HG03442 (cell line): ENCODE data around the gene NFATC2IP.

Source experiments
- ATAC-seq: cut with Tn5 transposase; IDR thresholded peaks from one replicate; pipeline ENCODE4 v1.9.1; 2021; ENCODE audit warnings: mild to moderate bottlenecking, moderate library complexity; ENCODE audit not compliant: unreplicated experiment

The NFATC2IP gene

GRCh38 chr16:28950648-28951409, at the start of gene NFATC2IP:
Gene NFATC2IP (plus strand): TSS chr16:28950937. CDS start chr16:28951012, 75 bp downstream.
- peak; percentile 90 for ATAC-seq

GRCh38 chr16:28901862-28902261, 48.9 kb upstream of the NFATC2IP start:
- no peak for ATAC-seq

DNA sequence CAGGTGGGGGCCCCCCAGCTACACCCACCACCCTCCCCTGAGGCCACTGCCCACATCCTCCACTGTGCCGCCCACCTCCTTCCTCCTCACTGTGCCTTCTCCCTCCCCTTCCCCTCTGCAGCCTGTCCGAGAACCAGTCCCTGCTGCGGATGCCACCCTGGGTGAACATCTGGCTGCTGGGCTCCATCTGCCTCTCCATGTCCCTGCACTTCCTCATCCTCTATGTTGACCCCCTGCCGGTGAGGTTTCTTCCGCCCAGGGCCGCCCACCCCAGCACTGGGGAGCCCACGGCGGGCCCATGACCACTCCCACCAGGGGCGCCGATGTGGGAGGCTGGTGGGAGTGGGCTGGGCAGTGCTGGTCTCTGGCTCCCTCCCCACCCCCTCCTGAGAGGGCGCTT, 47.8 kb upstream of the NFATC2IP start:
- no peak for ATAC-seq

DNA sequence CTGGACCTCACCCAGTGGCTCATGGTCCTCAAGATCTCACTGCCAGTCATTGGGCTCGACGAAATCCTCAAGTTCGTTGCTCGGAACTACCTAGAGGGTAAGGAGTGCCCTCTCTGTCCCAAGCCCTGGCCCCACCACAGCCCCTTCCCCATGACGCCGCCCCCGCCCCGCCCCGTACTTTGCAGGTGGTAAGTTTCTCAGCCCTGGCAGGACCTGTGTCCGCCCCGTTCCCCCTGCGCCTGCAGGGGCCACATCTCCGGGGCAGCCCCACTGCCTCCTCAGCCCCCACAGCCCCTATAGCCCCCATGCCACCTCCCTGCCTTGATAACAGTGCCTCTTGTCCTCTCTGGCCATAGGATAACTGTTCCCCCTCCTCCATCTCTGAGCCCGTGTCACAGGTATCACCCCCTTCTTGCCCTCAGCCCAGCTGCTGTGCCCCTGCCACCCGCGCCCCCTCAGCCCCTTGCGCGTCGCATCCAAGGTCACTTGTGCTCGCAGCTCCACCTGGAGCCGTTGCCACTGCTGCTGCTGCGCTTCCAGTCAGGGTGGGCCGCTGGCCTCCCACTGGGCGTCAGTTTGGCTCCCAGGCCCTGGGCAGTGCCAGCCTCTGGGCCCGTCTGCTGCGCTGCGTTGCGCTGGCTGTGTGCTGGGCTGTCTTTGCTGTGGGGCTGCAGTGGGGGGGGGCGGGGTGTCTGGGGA, 47.2 kb upstream of the NFATC2IP start:
- no peak for ATAC-seq

- no peak for ATAC-seq
Observed at GRCh38 chr16:28904363-28904762, 46.4 kb upstream of the NFATC2IP start.

GRCh38 chr16:28904828-28905227, 45.9 kb upstream of the NFATC2IP start:
- ATAC-seq: no peak

- no peak for ATAC-seq
Observed at GRCh38 chr16:28905229-28905754, 45.4 kb upstream of the NFATC2IP start.

DNA sequence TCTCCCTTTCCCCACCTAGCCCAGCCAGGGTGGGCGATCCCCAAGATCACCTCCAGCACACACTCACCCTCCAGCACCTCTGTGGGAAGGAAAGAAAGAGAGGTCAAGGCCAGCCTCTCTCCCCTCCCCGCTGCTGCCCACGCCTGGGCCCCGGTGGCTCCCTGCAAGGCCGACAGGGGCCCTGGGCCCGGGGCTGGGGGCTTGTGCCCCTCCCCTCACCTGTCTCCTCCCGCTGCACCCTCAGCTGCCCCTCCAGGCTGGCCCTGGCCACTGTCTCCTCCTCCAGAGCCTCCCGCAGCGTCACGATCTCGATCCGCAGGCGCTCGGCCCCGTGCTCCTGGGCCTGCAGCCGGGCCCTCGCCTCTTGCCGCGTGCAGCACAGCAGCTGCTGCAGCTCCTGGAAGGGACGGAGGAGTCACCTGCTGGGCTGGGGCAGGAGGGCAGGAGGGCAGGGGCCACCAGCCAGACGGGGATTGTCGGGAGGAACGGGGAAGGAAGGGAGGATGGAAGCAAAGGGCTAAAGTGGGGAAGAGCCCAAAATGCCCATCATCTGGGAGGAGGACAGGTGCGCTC, 44.9 kb upstream of the NFATC2IP start:
- ATAC-seq: no peak

- no peak for ATAC-seq
Observed at GRCh38 chr16:28910086-28911031, 40.4 kb upstream of the NFATC2IP start.

- ATAC-seq: no peak
Observed at GRCh38 chr16:28912558-28912957, 38.2 kb upstream of the NFATC2IP start.

DNA sequence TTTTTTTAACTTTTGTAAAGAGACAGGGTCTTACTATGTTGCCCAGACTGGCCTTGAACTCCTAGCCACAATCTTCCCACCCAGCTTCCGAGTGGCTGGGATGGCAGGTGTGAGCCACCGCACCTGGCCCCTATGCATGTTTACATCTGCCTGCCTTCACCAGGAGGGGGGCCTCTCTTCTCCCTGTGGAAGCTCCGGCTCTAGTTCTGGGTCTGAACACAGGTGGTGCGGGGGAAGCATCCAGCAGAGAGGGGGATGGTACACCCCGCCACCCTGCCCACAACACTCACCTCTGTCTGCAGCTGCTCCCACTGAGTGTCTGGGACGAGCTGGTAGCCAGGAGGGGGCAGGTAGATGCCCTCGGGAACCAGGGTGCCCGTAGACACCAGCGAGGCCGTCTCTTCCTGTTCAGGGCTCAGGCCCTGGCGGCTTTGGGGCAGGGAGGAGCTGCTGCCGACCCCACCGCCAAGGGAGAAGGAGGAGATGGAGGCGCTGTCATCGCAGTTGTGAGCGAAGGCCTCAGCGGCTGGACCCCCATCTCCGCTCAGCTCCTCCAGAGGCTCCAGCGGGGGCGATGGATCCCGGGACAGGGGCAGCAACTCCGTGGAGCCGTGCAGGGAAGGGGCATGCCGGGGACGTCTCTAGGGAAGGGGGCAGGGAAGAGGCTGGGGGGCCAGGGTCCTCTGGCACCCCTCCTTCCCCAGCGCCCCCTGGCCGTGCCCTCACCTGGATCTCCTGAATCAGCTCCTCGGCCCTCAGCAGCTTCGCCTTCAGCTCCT, 36.6 kb upstream of the NFATC2IP start:
- ATAC-seq: no peak

GRCh38 chr16:28915181-28915580, 35.6 kb upstream of the NFATC2IP start:
- no peak for ATAC-seq

GRCh38 chr16:28917095-28917494, 33.6 kb upstream of the NFATC2IP start:
- ATAC-seq: no peak

GRCh38 chr16:28918698-28919097, 32.0 kb upstream of the NFATC2IP start:
- no peak for ATAC-seq

- no peak for ATAC-seq
Observed at GRCh38 chr16:28923231-28923587, 27.5 kb upstream of the NFATC2IP start.

GRCh38 chr16:28923652-28924398, 26.9 kb upstream of the NFATC2IP start:
- peak; percentile 47 for ATAC-seq

GRCh38 chr16:28924399-28924761, 26.4 kb upstream of the NFATC2IP start:
- no peak for ATAC-seq

DNA sequence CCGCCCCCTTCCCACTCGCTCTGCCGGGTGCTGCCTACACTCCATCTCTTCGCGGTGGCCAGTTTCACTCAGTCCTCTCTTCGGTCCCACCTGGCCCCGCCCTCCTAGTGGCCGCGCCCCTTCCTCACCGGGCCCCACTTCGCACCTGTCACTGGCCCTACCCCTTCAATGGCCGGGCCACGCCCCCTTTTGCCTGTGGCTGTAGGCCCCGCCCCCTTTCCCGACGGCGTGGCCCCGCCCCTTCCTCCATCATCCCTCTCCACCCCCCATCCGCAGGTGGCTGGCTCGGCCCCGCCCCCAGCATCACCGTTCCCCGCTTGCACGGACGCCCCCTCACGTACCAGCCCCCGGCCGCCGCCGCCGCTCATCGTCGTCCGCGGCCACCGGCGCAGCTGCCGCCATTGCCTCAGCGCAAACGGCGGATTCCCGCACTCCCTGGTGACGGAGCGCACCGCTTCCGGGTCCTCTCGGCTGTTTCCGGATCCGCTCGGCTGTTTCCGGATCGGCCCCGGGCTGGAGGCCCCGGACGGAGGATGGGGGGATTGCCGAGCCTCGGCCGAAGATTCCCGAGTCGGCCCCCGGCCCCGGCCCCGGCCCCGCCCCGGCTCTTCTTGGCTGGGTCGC, 25.9 kb upstream of the NFATC2IP start, which contains the start of gene RABEP2:
RABEP2 (minus strand) TSS at position 477 of the 624 bp plus-strand sequence; CDS start at position 402, 75 bp downstream.
- ATAC-seq: peak; percentile 61
